ENCODE results near the gene REXO1.

The REXO1 gene

DNA sequence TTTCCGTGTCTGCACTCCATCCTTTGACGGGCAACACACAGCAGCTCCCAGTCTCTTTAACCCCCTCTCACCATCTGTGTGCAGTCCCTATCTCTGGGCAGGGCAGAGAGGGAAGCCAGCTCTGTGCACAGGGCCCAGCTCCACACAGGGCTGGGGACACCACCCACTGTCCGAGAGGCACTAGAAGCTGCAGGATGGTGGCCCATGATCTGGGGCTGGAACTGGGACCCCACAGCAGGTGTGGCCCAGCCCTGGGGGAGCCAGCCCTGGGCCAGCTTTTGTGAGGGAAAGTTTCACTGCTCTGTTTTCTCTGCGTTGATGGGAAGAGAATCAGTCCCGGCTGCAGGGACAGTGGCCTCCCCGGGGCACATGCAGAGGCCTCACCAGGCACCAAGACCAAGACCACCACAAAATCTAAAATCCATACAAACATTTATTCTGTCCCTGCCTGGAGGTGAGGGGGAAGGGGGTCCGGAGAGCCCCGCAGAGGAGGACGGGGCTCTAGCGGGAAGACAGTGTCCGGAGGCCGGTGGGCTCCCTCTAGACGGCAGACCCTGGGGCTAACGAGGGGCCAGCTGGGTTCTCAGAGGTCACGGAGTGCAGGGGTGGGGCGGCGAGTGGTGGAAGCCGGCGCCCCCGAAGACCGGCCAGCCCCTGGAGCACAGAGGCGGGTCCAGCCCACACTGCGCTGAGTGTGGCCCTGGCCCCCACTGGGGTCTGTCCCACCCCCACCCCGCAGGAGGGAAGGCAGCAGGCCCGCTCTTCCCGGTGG, 33.3 kb downstream of the REXO1 start:
- in situ Hi-C loops (cut with HindIII; ENCODE audit: low sequenced_read_pairs), result no loop called here
- H3K4me3 ChIP-seq (ENCODE audit: low read depth, low read length), result no peak overlapping the region
- TF ChIP-seq, protein P1, sequence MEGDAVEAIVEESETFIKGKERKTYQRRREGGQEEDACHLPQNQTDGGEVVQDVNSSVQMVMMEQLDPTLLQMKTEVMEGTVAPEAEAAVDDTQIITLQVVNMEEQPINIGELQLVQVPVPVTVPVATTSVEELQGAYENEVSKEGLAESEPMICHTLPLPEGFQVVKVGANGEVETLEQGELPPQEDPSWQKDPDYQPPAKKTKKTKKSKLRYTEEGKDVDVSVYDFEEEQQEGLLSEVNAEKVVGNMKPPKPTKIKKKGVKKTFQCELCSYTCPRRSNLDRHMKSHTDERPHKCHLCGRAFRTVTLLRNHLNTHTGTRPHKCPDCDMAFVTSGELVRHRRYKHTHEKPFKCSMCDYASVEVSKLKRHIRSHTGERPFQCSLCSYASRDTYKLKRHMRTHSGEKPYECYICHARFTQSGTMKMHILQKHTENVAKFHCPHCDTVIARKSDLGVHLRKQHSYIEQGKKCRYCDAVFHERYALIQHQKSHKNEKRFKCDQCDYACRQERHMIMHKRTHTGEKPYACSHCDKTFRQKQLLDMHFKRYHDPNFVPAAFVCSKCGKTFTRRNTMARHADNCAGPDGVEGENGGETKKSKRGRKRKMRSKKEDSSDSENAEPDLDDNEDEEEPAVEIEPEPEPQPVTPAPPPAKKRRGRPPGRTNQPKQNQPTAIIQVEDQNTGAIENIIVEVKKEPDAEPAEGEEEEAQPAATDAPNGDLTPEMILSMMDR (IDR thresholded peaks at IDR 0.05; ENCODE audit: low read depth, low read length), result no peak
- no peak for DNase-seq (ENCODE audit: low read depth, low spot score)

DNA sequence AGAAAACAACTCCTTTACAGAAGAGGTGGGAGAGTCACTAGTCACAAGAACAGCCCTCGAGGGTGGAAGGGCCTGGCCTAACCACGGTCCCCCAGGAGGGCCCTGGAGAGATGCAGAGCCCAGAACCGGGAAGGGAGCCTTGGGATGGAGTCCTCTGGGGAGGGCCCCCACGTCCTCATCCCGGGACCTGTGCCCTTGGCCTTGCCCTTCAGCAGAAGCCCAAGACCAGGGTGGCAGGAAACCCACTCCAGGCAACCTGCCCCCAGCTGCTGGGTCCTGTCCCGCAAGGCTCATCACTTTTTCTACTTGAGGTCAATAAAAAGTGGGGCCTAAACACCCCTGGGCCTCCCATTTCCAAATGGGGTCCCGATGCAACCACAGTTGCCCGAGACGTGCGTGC, 33.9 kb downstream of the REXO1 start:
- no peak for DNase-seq (ENCODE audit: low read depth, low spot score)
- H3K4me3 ChIP-seq (ENCODE audit: low read depth, low read length), result no peak overlapping the region
- in situ Hi-C loops (cut with HindIII; ENCODE audit: low sequenced_read_pairs), result no loop called here
- TF ChIP-seq, protein P1 (IDR thresholded peaks at IDR 0.05; ENCODE audit: low read depth, low read length), result no peak

DNA sequence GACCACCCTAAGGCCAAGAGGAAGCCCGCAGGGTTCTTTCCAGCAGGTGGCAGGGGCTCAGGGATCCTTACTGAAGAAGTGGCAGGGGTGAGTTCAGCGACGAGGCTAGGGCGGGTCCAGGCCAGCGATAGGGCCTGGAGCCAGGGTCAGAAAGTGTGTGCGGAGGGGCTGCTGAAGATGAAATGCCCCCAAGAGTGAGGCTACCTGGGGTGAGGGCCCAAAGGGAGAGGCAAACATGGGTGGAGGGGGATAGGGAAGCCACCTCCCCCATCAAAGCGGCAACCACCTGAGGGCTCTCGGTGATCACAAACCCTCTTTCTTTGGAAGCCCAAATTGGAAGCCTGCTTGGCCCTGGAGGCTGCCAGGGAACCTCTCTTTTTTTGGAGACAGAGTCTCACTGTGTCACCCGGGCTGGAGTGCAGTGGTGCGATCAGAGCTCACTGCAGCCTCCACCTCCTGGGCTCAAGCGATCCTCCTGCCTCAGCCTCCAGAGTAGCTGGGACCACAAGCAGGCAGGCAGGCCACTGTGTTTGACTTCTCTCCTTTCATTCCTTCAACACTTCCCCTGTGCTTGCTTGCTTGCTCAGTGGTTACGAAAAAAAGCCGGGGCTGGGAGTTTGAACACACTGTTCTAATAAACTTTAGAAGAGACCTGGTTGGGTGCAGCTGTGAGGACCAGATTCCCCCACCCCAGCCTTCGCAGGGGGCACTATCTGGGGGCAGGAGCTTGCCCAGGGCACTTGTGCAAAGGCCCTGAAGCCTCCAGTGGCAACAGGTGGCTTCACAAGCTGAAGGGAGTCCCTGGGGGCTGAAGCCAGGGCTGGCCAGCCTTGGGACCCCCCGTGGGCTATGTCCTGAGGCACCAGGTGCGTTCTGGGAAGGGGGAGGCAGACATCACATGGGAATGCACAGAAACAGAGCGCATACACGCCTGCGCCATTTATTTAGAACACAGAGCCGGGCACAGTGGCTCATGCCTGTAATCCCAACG, 34.8 kb downstream of the REXO1 start:
- no peak for DNase-seq (ENCODE audit: low read depth, low spot score)
- TF ChIP-seq, protein P1 (IDR thresholded peaks at IDR 0.05; ENCODE audit: low read depth, low read length), result no peak
- in situ Hi-C loops (cut with HindIII; ENCODE audit: low sequenced_read_pairs), result no loop called here
- peak overlapping the region; percentile 57 for H3K4me3 ChIP-seq (ENCODE audit: low read depth, low read length)

DNA sequence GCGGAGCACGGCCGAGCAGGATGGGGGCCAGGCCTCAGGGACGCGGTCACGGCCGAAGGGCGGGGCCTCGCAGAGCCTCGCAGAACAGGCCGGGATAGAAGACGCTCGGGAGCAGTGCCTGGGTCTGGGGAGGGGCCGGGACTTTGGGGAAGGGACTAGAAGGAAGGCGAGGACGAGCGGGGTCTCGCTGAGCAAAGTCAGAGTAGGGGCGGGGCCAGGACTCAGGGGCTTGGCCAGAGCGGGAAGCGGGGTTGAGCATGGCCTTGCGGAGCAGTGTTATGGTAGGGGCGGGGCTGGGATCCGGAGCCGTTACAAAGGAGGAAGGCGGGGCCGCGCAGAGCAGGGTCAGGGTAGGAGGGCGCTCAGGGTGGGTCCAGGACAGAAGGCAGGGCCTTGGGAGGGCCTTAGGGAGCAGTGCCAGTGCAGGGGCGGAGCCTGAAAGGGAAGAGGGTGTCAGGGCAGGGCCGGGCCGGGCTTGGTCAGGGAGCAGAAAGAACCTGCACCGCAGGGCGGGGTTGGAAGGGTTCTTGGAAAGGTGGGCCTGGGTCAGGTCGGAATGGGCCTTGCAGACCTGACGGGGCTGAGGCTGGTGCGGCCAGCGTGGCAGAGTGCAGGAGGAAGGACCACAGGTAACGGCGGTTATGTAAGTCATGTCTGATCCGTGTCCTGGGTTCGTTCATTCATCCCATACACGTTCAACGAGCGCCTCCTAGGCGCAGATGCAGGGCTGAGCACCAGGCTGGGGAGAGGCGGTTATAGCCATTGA, 35.7 kb downstream of the REXO1 start:
- peak; percentile 95 for DNase-seq (ENCODE audit: low read depth, low spot score)
- in situ Hi-C loops (cut with HindIII; ENCODE audit: low sequenced_read_pairs), result no loop called here
- TF ChIP-seq, protein P1 (IDR thresholded peaks at IDR 0.05; ENCODE audit: low read depth, low read length), result peak; percentile 77
- peak overlapping the region; percentile 57 for H3K4me3 ChIP-seq (ENCODE audit: low read depth, low read length)

DNA sequence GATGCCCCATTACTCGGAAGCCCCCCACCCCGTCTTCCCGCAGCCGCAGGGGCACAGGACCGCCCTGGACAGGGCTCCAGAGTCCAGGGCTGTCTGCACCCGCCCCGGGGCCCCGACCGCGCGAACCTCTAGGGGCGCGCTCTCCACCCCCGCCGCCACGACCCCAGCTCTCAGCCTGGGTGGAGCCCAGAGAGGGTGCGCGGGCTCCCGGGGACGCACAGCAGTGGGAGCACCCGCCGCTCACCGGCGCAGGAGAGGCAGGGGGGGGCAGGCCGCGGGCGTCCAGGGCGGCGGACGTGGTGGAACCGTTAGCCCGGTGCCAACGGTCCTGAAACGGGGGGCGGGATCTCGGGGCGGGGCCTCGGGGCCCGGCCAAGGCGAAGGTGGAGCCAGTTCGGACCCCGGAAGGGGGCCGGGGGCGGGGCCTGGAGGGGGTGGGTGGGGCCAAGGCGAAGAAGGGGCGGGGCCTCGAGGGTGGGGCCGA, 36.3 kb downstream of the REXO1 start, which contains the start of gene ATP8B3:
Gene ATP8B3, minus strand, starts transcription at position 335 of the 484 bp plus-strand sequence. CDS start 540 bp downstream, outside the sequence.
- TF ChIP-seq, protein P1 (IDR thresholded peaks at IDR 0.05; ENCODE audit: low read depth, low read length), result no peak
- no peak for DNase-seq (ENCODE audit: low read depth, low spot score)
- H3K4me3 ChIP-seq (ENCODE audit: low read depth, low read length), result peak within 1 kb of the TSS; percentile 57
- in situ Hi-C loops (cut with HindIII; ENCODE audit: low sequenced_read_pairs), result no loop called here

DNA sequence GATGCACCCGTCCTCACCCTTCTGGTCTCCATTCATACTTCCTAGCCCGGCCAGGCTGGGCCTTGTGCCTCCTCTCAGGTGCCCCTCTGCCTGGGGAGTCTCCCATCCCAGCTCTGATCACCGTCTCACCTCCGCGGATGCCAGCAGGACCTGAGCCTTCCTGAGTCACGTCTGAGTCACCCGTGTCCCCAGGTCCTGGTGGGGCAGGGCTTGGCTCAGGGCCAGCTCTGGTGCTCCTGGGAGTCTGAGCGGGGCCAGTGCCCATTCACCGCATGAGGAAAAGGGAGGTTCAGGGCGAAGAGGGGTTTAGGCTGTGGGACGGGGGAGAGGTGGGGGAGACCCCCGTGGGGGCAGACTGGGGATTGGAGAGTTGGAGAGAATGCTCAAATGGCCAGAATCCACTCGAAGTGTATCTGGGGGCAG, 36.8 kb downstream of the REXO1 start:
- peak overlapping the region; percentile 57 for H3K4me3 ChIP-seq (ENCODE audit: low read depth, low read length)
- TF ChIP-seq, protein P1 (IDR thresholded peaks at IDR 0.05; ENCODE audit: low read depth, low read length), result no peak
- in situ Hi-C loops (cut with HindIII; ENCODE audit: low sequenced_read_pairs), result no loop called here
- peak; percentile 50 for DNase-seq (ENCODE audit: low read depth, low spot score)
